ENCODE measurements around the gene ZNF385D. TPM values are rescaled to one million over a fixed set of nuclear protein-coding genes. Genes with fewer than 3 reads are reported as not detected.

ZNF385D gene
- total RNA-seq, 1 donor from 2014 or later = 13.5 TPM

DNA sequence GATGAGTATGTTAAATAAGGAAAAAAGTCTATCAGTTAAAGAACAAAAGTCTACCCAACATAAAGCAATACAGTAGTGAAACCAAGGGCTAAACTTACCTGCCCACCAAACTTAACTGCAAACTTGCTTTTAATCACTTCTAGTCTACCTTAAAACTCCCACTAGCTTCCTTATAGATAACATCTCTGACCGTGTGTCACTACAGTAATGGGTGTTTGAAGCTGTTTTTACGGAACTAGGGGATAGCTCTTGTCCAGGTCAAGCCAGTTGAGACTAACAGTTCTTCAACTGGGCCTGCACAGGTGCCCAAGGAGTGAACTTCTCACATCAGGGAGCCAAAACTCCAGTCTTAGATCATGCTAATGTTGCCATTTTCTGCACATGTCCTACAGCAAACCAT lies 132.3 kb downstream of the ZNF385D start:
- no peaks in the 10 kb centered on the region for H3K4me1 ChIP-seq
- no peak overlapping the region for H3K27ac ChIP-seq
- DNase-seq (ENCODE audit: extremely low spot score in 2 of 2) = no peak
- intact Hi-C loops (cut with DNase I) = no loop called here
- no peaks in the 10 kb centered on the region for H3K36me3 ChIP-seq
- H3K27me3 ChIP-seq = no peaks in the 10 kb centered on the region
- H3K9me3 ChIP-seq = no peaks in the 10 kb centered on the region
- no peak for TF ChIP-seq POLR2AphosphoS5 (IDR thresholded peaks at IDR 0.05; ENCODE audit: insufficient read depth in 1 of 2, low read depth in 1 of 2)
- no peak for TF ChIP-seq POLR2A (IDR thresholded peaks at IDR 0.05)
- TF ChIP-seq CTCF (IDR thresholded peaks at IDR 0.05) = no peak
- no peak overlapping the region for H3K4me3 ChIP-seq

- Histone ChIP-seq H3K36me3 (no peaks in the 10 kb centered on the region), H3K27ac (no peak overlapping the region), H3K4me1 (no peaks in the 10 kb centered on the region), H3K4me3 (no peak overlapping the region), H3K9me3 (no peaks in the 10 kb centered on the region), H3K27me3 (no peaks in the 10 kb centered on the region)
- intact Hi-C loops (cut with DNase I) = no loop called here
- DNase-seq (ENCODE audit: extremely low spot score in 2 of 2) = no peak
- TF ChIP-seq POLR2AphosphoS5 (IDR thresholded peaks at IDR 0.05; ENCODE audit: insufficient read depth in 1 of 2, low read depth in 1 of 2) (no peak), POLR2A (IDR thresholded peaks at IDR 0.05) (no peak), CTCF (IDR thresholded peaks at IDR 0.05) (no peak)
These were observed 137.5 kb downstream of the ZNF385D start for GRCh38 chr3:21613372-21614070.

DNA sequence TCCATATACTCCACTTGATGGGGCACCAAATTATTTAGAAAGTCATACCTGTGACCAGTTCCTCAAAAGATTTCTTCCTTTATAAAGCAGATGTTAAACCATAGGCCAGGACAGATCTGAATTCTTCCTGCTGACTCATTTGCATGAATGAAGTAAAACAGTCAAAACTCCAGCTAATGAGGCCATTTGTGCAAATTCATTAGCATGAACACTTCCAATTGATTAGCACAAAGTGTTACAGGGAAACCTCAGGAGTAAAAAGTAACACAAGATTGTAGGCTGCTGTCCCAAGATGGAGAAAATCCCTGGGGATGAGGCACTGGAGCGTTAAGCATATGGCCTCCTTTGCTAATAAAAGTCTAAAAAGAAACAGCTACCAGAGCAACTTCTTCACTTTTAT lies 149.8 kb downstream of the ZNF385D start:
- TF ChIP-seq POLR2AphosphoS5 (IDR thresholded peaks at IDR 0.05; ENCODE audit: insufficient read depth in 1 of 2, low read depth in 1 of 2) (no peak), POLR2A (IDR thresholded peaks at IDR 0.05) (no peak)
- intact Hi-C loops (cut with DNase I) = no loop called here
- no peaks in the 10 kb centered on the region for H3K4me1 ChIP-seq
- no peak for DNase-seq (ENCODE audit: extremely low spot score in 2 of 2)
- H3K4me3 ChIP-seq = no peak overlapping the region
- H3K27me3 ChIP-seq = no peaks in the 10 kb centered on the region
- no peaks in the 10 kb centered on the region for H3K36me3 ChIP-seq
- H3K9me3 ChIP-seq = no peaks in the 10 kb centered on the region
- H3K27ac ChIP-seq = no peak overlapping the region

GRCh38 chr3:21599890-21600289 lies 151.1 kb downstream of the ZNF385D start:
- intact Hi-C loops (cut with DNase I) = no loop called here

GRCh38 chr3:21592828-21593227 lies 158.2 kb downstream of the ZNF385D start:
- Histone ChIP-seq H3K27me3 (no peaks in the 10 kb centered on the region), H3K4me1 (no peaks in the 10 kb centered on the region), H3K27ac (no peak overlapping the region), H3K36me3 (no peaks in the 10 kb centered on the region), H3K4me3 (no peak overlapping the region), H3K9me3 (no peaks in the 10 kb centered on the region)
- DNase-seq (ENCODE audit: extremely low spot score in 2 of 2) = no peak
- no peak for TF ChIP-seq POLR2A (IDR thresholded peaks at IDR 0.05)
- TF ChIP-seq POLR2AphosphoS5 (IDR thresholded peaks at IDR 0.05; ENCODE audit: insufficient read depth in 1 of 2, low read depth in 1 of 2) = no peak
- TF ChIP-seq CTCF (IDR thresholded peaks at IDR 0.05) = no peak
- intact Hi-C loops (cut with DNase I) = no loop called here

More at GRCh38 chr3:21599890-21600289, 151.1 kb downstream of the ZNF385D start:
- Histone ChIP-seq H3K27me3 (no peaks in the 10 kb centered on the region), H3K4me1 (no peaks in the 10 kb centered on the region), H3K36me3 (no peaks in the 10 kb centered on the region), H3K27ac (no peak overlapping the region), H3K9me3 (no peaks in the 10 kb centered on the region), H3K4me3 (no peak overlapping the region)
- no peak for DNase-seq (ENCODE audit: extremely low spot score in 2 of 2)
- TF ChIP-seq POLR2A (IDR thresholded peaks at IDR 0.05) (no peak), CTCF (IDR thresholded peaks at IDR 0.05) (no peak), POLR2AphosphoS5 (IDR thresholded peaks at IDR 0.05; ENCODE audit: insufficient read depth in 1 of 2, low read depth in 1 of 2) (no peak)
